Right renal pelvis (tissue), 4 donors: ENCODE data around the gene MYBPC2. TPM values are rescaled to one million over a fixed set of nuclear protein-coding genes. Genes with fewer than 3 reads are reported as not detected.
A peak's percentile ranks its signal among the peaks of the same experiment; 100 is the strongest.
"Not testable (repeated sequence)": the region's sequence is repeated elsewhere in the genome, so short reads cannot be mapped to it uniquely, and the experiment has no call there.

Experiments used
- DNase-seq, 4 donors: peaks; one replicate each; pipeline ENCODE4 v3.0.0-alpha.2; 2013; ENCODE audit warnings: low read depth in 4 of 4, low spot score in 3 of 4, missing footprints in 1 of 4
- polyA plus RNA-seq, 4 donors: library from polyadenylated mRNA; unstranded; fragments of 120-200 nt; gene quantifications; one replicate each; pipeline ENCODE4 v1.2.1, GENCODE V29; 2013; ENCODE audit not compliant: insufficient read length in 4 of 4

Gene MYBPC2
- polyA plus RNA-seq, 4 donors: 0.77 to 1.5 (median 0.90) TPM

DNA sequence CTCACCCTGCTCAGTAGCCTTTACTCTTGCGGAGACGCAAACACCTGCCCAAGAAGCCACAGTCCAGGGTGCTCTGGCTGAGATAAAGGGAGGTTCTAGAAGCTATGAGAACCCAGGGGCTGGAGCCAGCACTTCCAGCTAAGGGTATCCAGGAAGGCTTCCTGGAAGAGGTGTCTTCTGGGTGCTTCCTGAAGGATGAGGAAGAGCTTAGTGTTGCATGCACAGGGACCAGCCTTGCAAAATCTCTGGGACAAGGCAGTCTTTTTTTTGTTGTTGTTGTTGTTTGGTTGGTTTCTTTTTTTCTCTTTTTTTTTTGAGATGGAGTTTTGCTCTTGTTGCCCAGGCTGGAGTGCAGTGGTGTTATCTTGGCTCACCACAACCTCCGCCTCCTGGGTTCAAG is 20.6 kb downstream of the MYBPC2 start:
- no peak for DNase-seq

DNA sequence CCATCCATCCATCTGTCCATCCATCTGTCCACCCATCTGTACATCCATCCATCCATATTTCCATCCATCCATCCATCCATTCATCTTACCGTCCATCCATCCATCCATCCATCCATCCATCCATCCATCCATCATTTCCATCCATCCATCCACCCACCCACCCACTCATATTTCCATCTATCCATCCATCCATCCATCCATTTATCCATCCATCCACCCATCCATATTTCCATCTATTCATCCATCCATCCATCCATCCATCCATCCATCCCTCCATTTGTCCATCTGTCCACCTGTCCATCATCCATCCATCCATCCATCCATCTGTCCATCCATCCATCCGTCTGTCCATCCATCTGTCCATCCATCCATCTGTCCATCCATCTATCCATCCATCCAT is 23.3 kb downstream of the MYBPC2 start:
- no peak for DNase-seq

DNA sequence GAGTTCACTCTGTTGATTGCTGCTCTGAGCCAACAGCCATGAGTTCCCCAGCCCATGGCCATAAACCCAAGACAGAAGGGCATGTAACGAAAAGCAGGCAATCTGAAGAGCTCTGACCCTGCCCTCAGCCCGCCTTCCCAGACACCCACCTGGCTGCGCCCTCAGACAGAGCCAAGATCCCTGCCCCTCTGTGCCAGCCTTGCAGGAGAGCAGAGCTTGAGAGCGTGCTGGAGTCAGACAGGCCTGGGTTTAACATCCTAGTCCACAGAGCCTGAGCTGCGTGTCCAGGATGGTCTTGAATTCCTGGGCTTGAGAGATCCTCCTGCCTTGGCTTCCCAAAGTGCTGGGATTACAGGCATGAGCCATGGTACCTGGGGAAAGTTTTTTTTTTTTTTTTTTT is 24.6 kb downstream of the MYBPC2 start:
- DNase-seq: no peak

DNA sequence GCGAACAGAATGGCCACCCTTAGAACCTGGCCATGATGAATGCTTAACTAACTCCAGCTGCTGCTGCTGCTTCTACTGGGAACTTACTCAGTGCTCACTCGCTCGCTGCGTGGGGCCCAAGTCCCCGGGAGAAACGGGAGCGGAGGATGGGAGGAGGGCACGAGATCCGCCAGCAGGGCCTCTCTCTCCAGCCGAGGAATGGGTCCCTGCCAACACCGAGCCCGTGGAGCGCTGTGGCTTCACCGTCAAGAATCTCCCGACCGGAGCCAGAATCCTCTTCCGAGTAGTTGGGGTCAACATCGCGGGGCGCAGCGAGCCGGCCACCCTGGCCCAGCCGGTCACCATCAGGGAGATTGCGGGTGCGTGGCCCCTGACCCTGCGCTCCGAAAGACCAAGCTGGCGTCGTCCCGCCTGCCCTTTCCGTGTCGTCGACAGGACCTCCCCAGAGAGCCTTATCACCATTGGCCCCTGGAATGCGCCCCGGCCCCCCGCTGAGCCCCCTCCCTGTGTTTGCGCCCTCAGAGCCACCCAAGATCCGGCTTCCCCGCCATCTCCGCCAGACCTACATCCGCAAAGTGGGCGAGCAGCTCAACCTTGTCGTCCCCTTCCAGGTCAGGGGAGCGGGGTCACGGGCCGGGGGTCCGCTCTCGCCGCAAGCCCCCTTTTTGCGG is 25.8 kb downstream of the MYBPC2 start:
- DNase-seq: no peak

DNA sequence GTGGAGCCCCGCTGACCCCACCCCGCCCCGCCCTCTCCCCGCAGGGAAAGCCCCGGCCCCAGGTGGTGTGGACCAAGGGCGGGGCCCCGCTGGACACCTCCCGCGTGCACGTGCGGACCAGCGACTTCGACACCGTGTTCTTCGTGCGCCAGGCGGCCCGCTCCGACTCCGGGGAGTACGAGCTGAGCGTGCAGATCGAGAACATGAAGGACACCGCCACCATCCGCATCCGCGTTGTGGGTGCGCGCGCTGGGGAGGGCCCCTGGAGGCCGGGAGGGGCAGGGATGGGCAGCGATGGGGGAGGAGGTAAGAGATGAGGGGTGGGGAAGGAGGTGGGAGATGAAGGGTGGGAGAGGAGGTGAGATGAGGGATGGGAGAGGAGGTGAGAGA is 26.4 kb downstream of the MYBPC2 start:
- no peak for DNase-seq

DNA sequence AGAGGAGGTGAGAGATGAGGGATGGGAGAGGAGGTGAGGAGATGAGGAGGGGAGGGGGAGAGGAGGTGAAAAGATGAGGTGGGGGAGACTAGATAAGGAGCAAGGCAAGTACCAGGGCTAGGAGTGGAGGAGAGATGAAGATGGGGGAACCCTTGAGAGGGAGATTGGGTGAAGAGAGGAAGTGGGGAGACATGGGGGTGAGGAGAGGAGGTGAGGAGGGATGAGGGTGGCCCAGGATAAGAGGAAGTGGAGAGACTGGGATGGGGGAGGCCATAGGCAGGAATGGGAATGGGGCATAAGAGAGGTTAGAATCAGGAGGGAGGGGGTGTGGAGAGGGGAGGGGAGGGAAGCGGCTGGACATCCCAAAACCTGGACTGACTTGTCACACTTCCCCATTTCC is 26.9 kb downstream of the MYBPC2 start:
- no peak for DNase-seq

DNA sequence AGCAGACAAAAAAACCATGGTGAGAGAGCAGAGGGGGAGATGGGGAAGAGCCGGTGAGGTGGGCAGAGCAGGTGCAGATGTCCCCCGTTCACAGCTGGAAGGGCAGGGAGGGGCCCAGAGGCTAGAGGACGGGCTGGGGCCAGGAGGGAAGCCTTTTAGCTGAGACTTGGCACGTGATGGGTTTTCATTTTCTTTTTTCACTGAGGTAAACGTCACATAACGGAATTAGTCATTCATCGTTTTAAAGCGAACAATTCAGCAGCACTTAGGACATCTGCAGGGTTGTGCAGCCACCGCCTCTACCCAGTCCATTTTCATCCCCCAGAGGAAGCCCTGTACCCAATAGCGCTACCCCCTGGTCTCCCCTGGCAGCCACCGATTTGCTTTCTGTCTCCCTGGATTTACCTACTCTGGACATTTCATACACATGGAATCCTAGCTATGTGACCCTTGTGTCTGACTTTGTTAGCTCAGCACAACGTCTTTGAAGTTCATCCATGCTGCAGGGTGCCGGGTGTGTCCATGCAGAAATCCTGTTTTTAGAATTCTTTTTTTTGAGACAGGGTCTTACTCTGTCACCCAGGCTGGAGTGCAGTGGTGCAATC is 27.6 kb downstream of the MYBPC2 start:
- DNase-seq: no peak

DNA sequence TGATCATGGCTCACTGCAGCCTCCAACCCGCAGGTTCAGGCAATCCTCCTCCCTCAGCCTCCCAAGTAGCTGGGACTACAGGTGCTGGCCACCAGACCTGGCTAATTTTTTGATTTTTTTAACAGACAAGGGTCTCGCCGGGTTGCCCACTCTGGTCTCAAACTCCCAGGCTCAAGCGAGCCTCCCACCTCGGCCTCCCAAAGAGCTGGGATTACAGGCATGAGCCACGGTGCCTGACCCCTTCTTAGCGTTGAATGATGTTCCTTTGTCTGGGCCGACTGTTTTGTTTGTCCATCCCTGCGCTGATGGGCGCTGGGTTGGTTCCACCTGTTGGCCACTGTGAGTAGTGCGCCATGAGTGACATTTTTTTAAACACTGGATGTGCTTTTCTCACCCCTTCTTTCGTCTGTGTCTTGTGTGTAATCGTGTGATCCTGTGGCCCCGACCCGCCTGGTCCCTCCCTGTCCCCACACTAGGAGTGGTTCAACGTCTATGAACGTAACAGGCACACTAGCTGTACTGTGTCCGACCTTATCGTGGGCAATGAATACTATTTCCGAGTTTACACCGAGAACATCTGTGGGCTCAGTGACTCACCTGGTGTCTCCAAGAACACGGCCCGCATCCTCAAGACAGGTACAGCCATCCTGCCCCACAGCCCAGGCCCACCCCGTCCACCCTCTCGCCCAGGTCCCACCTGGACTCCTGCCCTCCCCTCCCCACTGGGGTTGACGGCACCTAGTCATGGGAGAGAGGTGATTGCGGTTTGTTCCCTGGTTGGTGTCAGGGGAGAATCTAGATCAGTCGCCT is 28.6 kb downstream of the MYBPC2 start:
- DNase-seq: peak in 1 of 4 donors; percentile 52

DNA sequence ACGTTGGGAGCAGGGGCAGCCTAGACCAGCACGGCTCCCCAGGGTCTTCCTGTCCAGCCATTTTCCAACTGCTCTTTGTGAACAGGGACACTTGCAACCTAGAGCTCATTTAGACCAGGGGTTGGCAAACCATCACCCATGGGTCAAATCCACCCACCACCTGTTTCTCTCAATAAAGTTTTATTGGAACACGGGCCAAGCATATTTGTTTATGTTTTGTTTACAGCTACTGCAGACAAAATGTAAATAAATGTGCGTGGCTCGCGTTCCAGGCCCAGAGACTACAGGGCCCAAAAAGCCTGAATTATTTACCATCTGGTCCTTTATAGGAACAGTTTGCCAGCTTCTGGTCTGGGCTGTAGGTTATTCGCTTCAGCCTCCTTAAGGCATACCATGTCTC is 30.3 kb downstream of the MYBPC2 start:
- no peak for DNase-seq

DNA sequence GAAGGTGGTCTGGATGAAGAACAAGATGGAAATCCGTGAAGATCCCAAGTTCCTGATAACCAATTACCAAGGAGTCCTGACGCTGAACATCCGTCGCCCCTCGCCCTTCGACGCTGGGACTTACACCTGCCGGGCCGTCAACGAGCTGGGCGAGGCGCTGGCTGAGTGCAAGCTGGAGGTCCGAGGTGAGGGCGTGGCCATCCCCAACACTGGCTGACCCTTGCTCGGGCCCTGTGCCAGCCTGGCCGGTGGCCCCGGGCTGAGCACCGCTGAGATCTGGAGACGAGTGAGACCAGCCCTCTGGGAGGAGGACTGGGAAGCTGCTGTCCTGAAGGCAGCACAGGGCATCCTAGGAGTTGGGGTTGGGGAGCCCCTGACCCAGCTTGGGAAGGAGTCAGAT is 31.7 kb downstream of the MYBPC2 start:
- DNase-seq: no peak

DNA sequence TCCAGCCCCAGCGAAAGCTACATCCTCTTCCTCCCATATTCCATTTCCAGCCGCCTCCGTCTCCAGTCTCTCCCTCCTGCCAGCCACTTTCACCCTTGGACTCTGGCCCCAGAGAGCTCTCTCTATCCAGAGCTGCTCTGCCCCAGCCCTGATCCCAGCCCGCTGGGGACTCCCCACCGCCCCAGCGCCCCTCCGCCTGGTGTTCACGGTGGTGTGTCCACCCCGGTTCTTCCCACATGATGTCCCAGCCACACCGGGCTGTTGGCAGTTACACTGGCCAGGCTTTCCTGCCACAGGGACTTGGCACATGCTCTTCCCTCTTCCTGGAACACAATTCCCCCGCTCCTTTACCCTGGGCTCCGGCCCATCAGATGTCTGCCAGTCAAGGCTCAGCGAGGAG is 32.3 kb downstream of the MYBPC2 start:
- DNase-seq: no peak

DNA sequence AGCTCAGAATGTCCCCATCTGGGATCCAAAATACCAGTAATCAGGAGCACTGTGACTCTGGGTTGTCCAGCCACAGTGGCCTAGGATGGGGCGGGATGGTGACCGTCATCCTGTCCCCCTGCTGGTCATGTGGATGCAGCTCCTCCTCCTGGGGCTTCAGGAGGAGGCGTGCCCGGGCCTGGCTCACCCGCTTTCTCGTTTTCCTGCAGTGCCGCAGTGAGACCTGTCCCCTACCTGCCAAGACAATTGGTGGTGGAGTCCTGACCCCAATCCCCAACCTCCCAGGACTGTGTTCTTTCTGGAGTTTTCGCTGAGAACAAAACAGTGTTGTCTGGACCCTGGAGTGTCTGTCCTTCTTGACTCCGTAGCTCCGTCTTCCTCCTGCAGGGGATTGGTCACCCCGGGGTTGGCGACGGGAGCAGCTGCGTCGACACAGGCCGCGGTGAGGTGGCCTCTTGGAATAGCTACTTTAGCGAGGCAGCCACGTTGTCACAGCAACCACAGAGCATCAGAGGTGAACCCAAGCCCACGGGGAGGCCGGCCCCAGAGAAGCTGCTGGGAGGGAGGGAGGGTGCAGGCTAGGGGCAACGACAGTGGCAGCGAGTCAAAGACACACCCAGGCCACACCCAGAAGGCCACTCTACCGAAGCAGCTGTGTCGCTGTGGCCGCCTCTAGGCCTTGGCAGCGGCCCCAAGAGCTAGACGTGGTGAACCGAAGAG is 33.5 kb downstream of the MYBPC2 start:
- no peak for DNase-seq

DNA sequence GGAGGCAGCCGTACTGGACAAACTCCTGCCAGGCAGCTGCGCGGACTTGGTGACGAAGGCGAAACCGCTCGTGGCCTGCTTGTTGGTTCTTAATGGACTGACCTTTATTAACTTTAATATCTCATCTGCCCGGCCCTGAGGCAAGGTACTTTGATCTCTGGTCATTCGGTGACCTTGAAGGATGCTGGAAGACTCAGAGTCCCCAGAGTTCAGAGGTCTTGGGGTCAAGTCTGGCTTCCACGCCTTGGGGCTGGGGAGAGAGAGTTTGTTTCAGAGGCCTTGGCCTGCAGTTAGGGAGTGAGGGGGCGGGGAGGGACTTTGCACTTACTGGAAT is 34.0 kb downstream of the MYBPC2 start:
- DNase-seq: no peak

DNA sequence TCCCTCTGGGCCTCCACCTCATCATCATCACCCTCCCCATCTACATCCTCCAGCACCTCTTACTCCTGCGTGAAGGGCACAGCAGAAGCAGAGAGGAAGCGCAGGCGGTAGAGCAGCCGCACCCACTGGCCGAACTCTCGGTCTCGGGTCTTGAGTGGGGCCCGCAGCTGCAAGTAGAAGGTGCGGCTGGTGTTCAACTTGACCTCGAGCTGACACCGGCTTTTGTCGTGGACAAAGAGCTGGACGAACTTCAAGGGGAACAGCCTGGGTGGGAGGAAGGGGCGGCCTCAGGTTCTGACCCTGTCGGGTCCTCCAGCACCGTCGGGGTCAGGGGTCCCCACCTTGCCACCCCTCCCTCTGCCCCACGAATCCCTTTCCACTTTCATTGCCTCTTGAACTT is 34.9 kb downstream of the MYBPC2 start:
- no peak for DNase-seq

DNA sequence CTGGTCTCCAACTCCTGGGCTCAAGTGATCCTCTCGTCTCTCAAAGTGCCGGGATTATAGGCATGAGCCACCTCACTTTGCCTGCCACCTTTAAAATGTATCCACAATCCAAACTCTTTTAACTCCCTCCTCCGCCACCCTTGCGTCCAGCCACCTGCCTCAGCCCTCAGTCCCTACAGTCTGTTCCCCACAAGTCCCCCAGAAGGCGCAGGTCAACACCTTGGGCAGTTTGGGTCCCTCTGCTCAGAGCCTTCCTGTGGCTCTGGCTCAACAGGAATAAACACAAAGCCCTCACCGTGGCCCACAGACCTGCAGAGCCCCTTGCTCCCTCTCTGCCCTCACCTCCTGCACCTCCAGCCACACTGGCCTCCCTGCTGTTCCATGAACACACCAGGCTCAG is 36.1 kb downstream of the MYBPC2 start:
- DNase-seq: no peak

DNA sequence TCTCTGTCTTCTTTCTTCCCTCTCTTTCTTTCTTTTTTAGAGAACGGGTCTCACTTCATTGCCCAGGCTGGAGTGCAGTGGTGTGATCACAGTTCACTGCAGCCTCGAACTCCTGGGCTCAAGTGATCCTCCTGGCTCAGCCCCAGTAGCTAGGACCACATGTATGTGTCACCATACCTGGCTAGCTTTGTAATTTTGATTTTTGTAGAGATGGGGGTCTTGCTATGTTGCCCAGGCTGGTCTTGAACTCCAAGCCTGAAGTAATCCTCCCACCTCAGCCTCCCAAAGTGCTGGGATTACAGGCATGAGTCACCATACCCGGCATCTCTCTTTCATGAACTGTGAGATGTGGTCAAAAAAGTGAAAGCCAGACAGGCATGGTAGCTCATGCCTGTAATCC is 40.6 kb downstream of the MYBPC2 start:
- DNase-seq: not testable (repeated sequence)

DNA sequence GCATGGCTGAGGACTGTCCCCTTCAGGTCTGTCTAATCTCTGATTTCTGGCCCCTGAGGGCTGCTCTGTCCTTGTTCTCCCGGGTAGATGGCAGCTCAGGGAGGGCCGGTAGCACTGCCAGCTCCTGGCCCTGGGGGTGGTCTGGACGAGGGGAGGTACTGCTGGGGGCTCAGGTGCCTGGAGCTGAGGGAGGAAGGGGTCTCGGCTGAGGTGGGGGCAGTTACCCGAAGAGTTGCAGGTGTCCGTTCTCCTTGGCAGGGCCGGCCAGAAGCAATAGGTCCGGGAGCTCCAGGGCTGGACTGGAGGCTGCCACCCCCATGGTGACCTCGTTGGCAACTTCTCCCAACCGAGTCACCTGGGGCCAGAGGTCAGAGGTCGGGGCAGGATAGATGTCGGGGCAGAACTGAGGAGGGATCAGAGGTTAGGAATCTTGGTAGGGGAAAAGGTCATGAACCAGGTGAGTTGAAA is 42.4 kb downstream of the MYBPC2 start:
- DNase-seq: no peak

DNA sequence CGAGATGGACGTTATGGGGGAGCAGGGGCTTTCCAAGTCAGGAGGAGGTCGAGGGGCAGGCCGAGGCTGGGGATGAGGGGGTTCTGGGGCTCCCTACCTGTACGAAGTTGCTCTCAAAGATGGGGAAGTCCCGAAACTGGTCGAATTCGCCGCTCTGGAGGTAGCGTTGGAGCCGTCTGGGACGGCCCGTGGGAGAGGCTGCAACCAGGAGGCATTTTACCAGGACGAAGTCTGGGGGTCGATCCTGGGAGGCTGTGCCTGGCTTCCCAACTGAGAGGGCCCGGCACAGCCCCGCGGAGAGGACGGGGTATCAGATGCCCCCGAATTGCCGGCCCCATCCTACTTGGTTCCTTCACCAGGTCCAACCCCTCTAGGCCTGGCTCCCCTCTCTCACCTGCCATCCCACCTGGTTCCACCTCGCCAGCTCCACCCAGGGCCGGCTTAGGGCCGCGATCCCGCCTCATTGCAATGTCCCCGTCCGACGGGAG is 43.1 kb downstream of the MYBPC2 start:
- DNase-seq: no peak

DNA sequence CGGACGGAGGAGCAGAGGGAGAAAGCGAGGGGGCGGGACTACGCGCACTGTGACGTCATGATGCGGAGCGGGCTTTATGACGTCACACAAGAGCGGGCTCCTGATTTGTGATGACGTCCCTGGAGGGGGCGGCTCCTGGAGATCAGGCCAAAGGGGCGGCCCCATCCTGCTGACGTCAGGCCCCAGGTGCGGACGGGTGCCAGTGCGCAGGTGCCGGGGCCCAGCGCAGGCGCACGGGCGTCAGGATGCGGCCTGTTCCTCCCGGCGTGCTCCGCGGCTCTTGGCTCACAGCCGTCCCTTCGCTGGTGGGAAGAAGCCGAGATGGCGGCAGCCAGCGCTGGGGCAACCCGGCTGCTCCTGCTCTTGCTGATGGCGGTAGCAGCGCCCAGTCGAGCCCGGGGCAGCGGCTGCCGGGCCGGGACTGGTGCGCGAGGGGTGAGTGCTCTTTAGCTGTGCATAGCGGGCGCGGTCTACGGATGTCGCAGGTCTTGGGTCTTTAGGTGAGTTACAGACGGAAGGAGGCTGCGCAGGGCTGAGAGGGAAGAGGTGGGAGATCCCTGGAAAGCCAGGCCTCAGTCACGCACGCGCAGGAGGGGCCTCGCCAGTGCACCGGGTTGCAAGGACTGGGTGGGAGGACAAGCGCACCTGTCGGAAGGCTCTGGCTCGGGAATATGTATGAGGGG is 43.7 kb downstream of the MYBPC2 start, which contains the start of the genes EMC10 and GARIN5A:
Gene EMC10 (plus strand): TSS at position 284 of the 683 bp plus-strand sequence. CDS start 38 bp downstream, at position 322.
Gene GARIN5A (minus strand): TSS at position 625 of the 683 bp plus-strand sequence. CDS start 460 bp downstream, at position 165.
- peak; percentile 85 to 89 (median 88) for DNase-seq

DNA sequence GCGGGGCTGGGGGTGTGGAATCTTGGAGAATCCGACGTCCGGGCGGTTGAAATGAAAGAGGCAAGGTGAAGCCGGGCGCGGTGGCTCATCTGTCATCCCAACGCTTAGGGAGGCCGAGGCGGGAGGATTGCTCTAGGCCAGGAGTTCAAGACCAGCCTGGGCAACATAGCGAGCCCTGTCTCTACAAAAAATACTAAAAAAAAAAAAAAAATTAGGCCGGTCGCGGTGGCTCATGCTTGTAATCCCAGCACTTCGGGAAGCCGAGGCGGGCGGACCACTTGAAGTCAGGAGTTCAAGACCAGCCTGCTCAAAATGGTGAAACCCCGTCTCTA is 44.2 kb downstream of the MYBPC2 start:
- DNase-seq: no peak
